Activated CD4-positive, alpha-beta T cell treated with anti-CD3 and anti-CD28 coated beads, Interleukin-2, amount 10 ng/mL, durations not matched to agents 24 days and 14 days (primary cell): Measurements from ENCODE around the gene SV2B. TPM values are rescaled to one million over a fixed set of nuclear protein-coding genes. Genes with fewer than 3 reads are reported as not detected.
A peak's percentile ranks its signal among the peaks of the same experiment; 100 is the strongest.

Experiments
- DNase-seq: peaks from one replicate; pipeline ENCODE4 v3.0.0; 2022
- H3K27ac Mint-ChIP-seq: one replicate; pipeline ENCODE4 v1.8.0; 2022; ENCODE audit warnings: mild to moderate bottlenecking, mixed read lengths
- H3K27me3 Mint-ChIP-seq: one replicate; pipeline ENCODE4 v1.8.0; 2022; ENCODE audit warnings: mixed read lengths
- H3K36me3 Mint-ChIP-seq: one replicate; pipeline ENCODE4 v1.8.0; 2022; ENCODE audit warnings: low read depth, mild to moderate bottlenecking, mixed read lengths
- H3K4me1 Mint-ChIP-seq: one replicate; pipeline ENCODE4 v1.8.0; 2021; ENCODE audit warnings: mixed read lengths
- H3K4me3 Mint-ChIP-seq: one replicate; pipeline ENCODE4 v1.8.0; 2022; ENCODE audit warnings: mild to moderate bottlenecking, moderate library complexity, mixed read lengths
- H3K9me3 Mint-ChIP-seq: one replicate; pipeline ENCODE4 v1.8.0; 2021; ENCODE audit warnings: mixed read lengths
- intact Hi-C: fragments of 100-400 bp; cut with micrococcal nuclease; formaldehyde crosslinking; loops from one replicate; pipeline ENCODE4 v1.15.1; 2023
- total RNA-seq: library from RNA; stranded (reverse); gene quantifications from 2 replicates; pipeline ENCODE4 v1.2.3, GENCODE V29; 2022

Gene SV2B
- total RNA-seq, 1 donor from 2014 or later: 0.07 TPM

DNA sequence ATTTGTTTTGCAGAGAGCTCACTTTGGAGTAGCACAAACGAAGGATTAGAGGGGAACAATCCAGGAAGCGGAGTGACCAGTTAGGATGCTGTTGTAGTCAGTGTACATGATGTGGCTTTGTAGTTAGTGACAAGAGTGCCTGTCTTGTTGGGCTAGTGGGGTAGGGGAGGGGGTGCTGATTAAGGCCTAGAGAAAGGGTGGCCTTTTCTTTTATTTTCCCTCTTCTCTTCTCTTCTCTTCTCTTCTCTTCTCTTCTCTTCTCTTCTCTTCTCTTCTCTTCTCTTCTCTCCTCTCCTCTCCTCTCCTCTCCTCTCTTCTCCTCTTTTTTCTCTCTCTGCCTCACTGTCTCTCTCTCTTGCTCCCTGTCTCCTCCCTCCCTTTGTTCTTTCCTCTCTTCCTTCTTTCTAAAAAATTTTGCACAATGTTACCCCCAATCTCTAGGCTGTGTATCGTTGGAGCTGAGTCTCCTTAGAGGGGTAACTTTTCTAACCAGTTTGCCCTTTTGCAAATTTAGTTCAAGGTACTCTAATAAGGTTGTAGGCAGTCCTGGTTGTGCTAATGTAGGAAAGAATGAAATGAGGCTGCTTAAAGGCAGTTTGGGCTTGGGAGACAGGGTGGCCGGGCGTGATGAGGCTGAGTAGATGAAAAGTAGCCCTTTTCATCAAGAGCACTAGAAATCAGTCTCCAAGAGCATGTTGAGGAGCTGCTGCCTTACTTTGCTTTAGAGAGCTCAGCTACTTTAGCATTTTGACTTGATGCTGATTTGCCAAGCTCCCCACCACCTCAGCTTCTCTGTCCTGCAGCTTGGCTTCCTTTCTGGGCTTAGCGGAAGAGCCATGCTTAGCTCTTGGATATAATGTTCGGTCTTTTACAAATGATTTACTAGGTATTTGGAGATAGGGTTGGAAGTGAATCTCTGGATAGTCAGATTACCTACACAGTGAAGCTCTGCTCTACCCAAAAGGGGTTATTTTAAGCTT is 58.6 kb downstream of the SV2B start:
- Mint-ChIP-seq H3K27ac (no peak overlapping the region), H3K4me1 (no peaks in the 10 kb centered on the region), H3K9me3 (no peaks in the 10 kb centered on the region), H3K36me3 (no peaks in the 10 kb centered on the region), H3K27me3 (peaks cover 17% of the 10 kb centered on the region), H3K4me3 (no peak overlapping the region)
- no peak for DNase-seq
- intact Hi-C loops: no loop called here

DNA sequence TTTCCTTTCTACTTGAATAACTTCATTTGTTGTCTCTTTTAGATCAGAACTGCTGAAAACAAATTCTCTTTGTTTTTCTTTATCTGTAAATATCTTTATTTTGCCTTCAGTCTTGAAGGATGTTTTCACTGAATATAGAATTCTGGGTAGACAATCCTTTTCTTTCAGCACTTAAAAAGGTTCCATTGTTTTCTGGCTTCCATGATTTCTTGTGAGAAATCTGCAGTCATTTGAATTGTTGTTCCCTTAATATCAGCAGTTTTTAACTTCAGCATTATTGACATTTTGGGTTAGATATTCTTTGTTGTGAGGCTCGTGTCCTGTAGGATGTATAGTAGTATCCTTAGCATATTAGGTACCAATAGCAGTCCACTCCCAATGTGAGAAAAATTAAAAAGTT is 65.8 kb downstream of the SV2B start:
- Mint-ChIP-seq H3K9me3 (peaks cover 17% of the 10 kb centered on the region), H3K27ac (no peak overlapping the region), H3K4me1 (no peaks in the 10 kb centered on the region), H3K27me3 (peaks cover 7% of the 10 kb centered on the region), H3K36me3 (no peaks in the 10 kb centered on the region), H3K4me3 (no peak overlapping the region)
- intact Hi-C loops: no loop called here
- no peak for DNase-seq

DNA sequence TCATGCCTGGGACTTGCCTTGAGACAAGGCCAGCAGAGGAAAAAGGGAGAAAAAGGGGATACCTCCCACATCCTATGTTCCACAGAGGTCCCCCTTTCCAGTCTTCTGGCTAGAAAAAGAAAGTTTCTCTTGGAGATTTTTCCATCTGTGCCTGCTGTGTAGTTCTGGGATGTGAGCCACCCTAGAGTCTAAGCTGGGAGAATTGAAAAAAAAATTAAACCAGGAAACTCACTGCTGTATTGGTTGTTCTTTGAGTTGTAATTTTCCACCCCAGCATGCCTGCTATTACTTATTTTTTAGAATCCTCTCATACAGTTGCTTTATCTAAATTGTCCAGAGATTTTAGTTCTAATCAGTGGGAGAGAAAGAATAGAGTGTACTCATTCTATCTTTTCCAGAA is 68.4 kb downstream of the SV2B start:
- Mint-ChIP-seq H3K9me3 (peaks cover 17% of the 10 kb centered on the region), H3K27me3 (peaks cover 5% of the 10 kb centered on the region), H3K4me1 (no peaks in the 10 kb centered on the region), H3K4me3 (no peak overlapping the region), H3K27ac (no peak overlapping the region), H3K36me3 (no peaks in the 10 kb centered on the region)
- intact Hi-C loops: no loop called here
- DNase-seq: no peak

DNA sequence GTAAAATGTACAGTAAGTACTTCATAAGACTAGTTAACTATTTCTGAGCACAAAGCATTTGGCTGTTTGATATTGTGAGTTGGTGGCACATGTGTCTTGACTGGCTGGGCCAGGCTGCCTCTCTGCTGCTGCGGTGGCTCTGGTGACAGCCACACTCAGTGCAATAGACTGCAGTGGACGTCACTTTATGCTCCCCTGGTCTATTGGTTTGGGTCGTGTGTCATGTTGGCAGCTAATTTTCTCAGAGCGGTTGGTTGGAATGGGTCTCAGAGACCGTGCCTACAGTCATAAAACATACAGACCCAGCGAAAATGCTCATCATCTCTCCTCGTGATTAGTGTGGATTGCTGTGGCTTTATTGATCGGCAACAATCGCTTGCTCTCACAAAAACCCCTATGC is 71.3 kb downstream of the SV2B start:
- H3K4me1 Mint-ChIP-seq: no peaks in the 10 kb centered on the region
- no peak for DNase-seq
- intact Hi-C loops: no loop called here
- peaks cover 5% of the 10 kb centered on the region for H3K27me3 Mint-ChIP-seq
- no peak overlapping the region for H3K4me3 Mint-ChIP-seq
- no peak overlapping the region for H3K27ac Mint-ChIP-seq
- H3K36me3 Mint-ChIP-seq: no peaks in the 10 kb centered on the region
- no peaks in the 10 kb centered on the region for H3K9me3 Mint-ChIP-seq

DNA sequence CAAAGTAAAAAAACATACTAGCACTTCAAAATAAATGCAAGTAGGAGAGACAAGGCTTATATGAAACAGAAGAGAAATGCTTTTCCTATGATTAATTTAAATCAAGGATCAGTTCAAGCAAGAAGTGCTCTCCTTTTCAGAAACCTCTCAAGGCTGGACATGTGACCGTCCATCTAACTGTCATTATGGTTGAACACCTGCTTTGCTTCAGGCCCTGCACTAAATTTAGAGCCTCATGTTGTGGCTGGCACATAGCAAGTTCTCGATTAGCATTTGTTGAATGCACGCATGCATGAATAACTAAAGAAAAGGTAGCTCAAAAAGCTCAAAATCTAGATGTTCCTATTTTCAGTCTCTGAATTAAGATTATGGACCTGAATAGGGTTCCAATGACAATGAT is 82.0 kb downstream of the SV2B start:
- no peaks in the 10 kb centered on the region for H3K4me1 Mint-ChIP-seq
- H3K27me3 Mint-ChIP-seq: peaks cover 17% of the 10 kb centered on the region
- intact Hi-C loops: no loop called here
- H3K4me3 Mint-ChIP-seq: no peak overlapping the region
- H3K36me3 Mint-ChIP-seq: no peaks in the 10 kb centered on the region
- no peak overlapping the region for H3K27ac Mint-ChIP-seq
- H3K9me3 Mint-ChIP-seq: no peaks in the 10 kb centered on the region
- DNase-seq: no peak

DNA sequence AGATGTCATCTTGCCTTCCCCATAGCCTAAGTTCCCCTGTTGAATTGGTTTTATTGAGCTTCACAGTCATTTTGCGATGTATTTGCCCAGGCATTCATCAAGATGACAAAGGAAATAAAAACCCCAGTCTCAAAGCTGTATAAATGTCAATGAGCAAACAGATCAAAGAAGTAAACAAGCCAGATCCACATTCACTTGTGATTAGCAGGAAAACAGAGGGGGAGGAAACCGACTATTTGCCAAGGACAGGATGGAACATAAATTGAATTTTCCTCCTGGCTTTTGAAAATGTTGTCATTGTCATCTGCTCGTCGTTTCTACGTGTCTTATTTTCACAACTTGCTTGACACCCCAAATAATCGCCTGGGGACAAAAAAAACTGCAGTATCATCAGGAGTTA is 83.5 kb downstream of the SV2B start:
- Mint-ChIP-seq H3K4me3 (no peak overlapping the region), H3K27me3 (peaks cover 15% of the 10 kb centered on the region), H3K4me1 (no peaks in the 10 kb centered on the region), H3K36me3 (no peaks in the 10 kb centered on the region), H3K27ac (no peak overlapping the region), H3K9me3 (no peaks in the 10 kb centered on the region)
- DNase-seq: no peak
- intact Hi-C loops: no loop called here

DNA sequence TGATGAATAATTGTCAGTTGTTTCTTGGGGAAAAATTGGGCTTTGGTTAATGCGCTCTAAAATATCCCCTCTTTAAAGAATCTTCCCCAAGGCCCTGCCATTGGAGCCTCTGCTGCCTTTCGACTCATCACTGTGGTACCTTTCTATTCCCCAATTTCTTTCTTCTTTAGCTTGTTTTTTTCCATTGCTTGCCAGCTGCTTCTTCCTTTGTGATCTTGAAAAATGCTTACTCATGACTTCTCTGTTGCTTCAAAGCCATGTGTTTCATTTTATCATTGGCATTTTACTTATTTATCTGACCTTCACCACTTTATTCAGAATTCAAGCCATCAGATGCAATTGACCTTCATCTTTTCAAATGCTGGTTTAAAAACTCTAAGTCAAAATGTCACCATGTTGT is 84.4 kb downstream of the SV2B start:
- Mint-ChIP-seq H3K27me3 (peaks cover 15% of the 10 kb centered on the region), H3K9me3 (no peaks in the 10 kb centered on the region), H3K27ac (no peak overlapping the region), H3K36me3 (no peaks in the 10 kb centered on the region), H3K4me3 (no peak overlapping the region), H3K4me1 (no peaks in the 10 kb centered on the region)
- no peak for DNase-seq
- intact Hi-C loops: no loop called here

DNA sequence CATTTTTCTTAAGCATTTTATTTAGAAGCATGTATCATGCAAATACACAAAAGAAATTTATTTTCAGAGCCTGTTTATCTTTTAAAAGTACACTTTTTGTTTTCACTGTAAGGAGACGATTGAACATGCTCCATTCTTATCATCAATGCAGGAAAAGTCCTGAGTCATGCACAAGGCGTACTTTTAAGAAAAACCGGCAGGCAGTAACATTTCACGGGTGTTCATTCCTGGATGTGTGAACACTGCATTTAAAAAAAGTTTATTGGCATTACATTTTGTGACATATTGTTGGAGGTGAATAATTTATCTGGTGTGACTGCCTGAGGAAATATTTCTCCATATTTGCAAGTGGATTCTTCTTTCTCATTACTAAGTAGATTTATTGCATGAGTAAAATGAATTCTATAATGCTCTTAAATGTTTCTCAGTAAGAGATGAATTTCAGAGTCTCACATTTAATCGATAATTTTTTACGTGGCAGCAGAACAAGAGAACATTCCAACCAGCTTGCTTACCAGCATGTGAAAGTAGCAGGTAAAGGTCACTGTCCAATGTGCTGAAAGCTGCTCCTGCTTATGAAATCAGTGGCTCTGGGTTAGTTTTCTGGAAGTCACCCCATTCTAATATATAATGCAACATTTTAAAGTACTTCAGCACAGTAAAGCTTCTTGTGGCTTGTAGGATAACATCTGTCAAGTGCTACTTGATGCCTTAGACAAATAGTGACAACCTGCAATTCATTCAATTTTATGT is 87.0 kb downstream of the SV2B start:
- Mint-ChIP-seq H3K4me1 (no peaks in the 10 kb centered on the region), H3K9me3 (no peaks in the 10 kb centered on the region), H3K36me3 (no peaks in the 10 kb centered on the region), H3K27ac (no peak overlapping the region), H3K27me3 (peaks cover 13% of the 10 kb centered on the region), H3K4me3 (no peak overlapping the region)
- DNase-seq: peak; percentile 58
- intact Hi-C loops: no loop called here

DNA sequence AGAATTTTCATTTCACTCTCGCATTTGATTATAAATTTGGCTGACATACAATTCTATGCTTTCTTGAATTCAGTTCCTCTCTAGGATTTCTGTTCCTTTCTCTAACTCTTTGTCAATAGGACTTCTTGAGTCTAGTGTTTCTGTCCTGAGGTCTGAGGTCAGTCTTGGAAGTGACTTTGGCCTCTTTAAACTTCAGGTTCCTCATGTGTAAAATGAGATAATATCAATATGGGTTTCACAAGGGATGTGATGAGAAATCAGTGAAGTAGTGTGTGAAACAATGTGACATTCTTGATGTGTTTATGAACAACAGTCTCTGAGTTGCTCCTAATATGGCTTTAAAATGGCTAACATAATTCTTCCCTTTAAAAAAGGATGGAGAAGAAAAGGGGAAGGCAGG is 92.2 kb downstream of the SV2B start:
- Mint-ChIP-seq H3K27ac (no peak overlapping the region), H3K27me3 (peaks cover 10% of the 10 kb centered on the region), H3K36me3 (no peaks in the 10 kb centered on the region), H3K4me1 (no peaks in the 10 kb centered on the region), H3K4me3 (no peak overlapping the region), H3K9me3 (no peaks in the 10 kb centered on the region)
- DNase-seq: no peak
- intact Hi-C loops: no loop called here

DNA sequence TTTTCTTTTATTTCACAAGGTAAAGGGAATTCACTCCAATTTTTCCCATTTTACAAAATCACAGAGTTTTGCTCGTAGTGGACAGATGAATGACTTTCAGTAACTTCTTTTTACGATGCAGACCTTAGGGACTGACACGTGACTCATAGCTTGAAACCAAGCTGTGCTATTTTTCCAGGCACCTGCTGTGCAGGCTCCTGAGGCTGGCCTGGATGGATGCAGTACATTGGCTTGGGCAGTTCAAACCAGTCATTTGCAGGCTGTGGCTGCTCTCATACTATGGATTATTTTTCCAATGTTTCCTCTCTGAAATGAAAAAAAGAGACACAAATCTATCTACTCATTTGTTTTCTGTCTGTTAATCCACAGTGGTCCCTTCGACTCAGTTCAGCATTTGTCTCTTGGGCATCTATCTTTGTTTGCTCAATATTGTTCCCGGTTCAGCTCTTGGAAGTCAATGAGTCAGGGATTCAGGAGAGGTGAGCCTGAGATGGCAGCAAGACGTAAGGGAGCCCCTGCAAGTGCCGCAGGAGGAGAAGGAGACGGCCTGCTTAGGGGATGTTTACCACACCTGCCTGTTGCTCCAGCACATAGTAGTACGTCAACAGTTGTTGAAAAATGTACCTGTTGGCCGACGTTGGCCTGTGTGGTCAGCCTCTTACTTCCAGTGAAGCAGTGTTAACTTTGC is 92.8 kb downstream of the SV2B start:
- H3K4me1 Mint-ChIP-seq: no peaks in the 10 kb centered on the region
- no peaks in the 10 kb centered on the region for H3K36me3 Mint-ChIP-seq
- peaks cover 10% of the 10 kb centered on the region for H3K27me3 Mint-ChIP-seq
- intact Hi-C loops: no loop called here
- no peaks in the 10 kb centered on the region for H3K9me3 Mint-ChIP-seq
- DNase-seq: no peak
- H3K27ac Mint-ChIP-seq: no peak overlapping the region
- H3K4me3 Mint-ChIP-seq: no peak overlapping the region

DNA sequence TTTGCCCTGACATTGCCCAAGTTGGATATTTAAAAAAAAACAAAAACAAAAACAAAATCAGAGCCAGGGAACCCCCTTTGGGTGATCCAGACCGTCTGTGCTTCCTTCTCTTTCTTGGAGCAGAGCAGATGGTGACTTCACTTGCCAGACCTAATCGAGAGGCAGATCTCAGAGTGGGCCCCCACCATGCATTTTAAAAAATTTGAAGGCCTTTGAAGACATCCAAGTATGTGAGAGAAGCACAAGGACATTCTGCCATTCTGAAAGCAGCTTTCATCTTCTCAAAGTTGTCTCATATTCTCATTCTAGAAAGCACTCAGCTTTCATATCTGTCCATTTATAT is 93.3 kb downstream of the SV2B start:
- DNase-seq: no peak
- Mint-ChIP-seq H3K27me3 (peaks cover 10% of the 10 kb centered on the region), H3K27ac (no peak overlapping the region), H3K36me3 (no peaks in the 10 kb centered on the region), H3K9me3 (no peaks in the 10 kb centered on the region), H3K4me3 (no peak overlapping the region), H3K4me1 (no peaks in the 10 kb centered on the region)
- intact Hi-C loops: no loop called here

DNA sequence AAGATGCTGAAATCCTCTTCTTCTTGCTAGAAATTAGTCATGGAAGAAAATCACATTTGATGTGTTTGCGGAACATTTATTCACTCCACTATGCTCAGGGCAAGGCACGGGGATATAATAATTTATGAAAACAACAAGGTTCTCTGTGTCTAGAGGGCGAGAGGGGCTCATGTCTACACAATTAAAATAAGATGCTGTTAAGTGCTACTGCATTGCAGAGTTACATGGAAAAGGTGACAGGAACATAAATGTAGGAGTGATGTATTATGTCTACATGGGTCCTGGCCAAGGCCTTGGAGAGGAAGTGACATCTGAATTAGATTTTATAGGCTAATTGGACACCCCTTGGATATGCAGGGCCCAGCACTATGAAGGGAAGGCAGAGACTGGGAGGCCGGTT is 96.1 kb downstream of the SV2B start:
- DNase-seq: no peak
- intact Hi-C loops: no loop called here
- Mint-ChIP-seq H3K27me3 (peaks cover 7% of the 10 kb centered on the region), H3K4me1 (no peaks in the 10 kb centered on the region), H3K9me3 (no peaks in the 10 kb centered on the region), H3K27ac (no peak overlapping the region), H3K4me3 (no peak overlapping the region), H3K36me3 (no peaks in the 10 kb centered on the region)

DNA sequence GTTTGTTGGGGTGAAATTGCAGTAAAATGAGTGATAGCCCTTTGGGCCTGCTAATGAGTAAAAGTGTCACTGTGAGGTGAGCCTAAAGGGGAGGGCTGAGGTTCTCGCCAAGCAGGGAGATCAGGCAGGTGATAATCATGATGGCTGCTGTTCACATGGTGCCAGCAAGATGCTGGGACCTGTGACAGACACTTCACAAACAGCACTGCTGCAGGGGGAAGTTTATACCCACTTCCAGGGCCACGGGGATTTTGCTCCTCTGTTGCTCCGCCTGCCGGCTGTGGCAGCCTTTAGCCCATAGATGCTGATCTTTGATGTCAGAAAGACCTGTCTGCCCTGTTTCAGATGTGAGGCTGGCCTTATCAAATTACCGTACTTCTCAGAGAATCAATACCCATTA is 96.7 kb downstream of the SV2B start:
- H3K4me1 Mint-ChIP-seq: no peaks in the 10 kb centered on the region
- DNase-seq: no peak
- peaks cover 7% of the 10 kb centered on the region for H3K27me3 Mint-ChIP-seq
- no peak overlapping the region for H3K4me3 Mint-ChIP-seq
- no peaks in the 10 kb centered on the region for H3K9me3 Mint-ChIP-seq
- intact Hi-C loops: no loop called here
- no peak overlapping the region for H3K27ac Mint-ChIP-seq
- H3K36me3 Mint-ChIP-seq: no peaks in the 10 kb centered on the region

DNA sequence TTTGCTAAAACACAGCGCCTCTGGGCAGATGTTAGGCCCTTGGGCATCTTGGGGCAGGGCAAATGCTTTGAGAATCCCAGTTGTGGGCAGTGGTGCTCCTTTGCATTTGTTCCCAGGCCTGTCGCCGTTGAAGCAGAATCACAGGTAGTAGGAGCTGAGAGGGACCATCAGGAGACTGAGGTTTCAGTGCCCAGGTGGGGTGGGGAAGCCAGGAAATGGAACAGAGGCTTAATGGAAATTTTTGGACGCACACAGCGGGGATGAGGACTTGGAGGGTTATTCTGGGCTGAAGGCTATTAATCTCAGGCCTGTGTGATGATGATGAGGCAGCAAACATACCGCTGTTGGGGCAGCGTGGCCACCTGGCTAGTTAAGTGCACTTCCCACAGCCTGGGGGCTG is 99.5 kb downstream of the SV2B start:
- Mint-ChIP-seq H3K36me3 (no peaks in the 10 kb centered on the region), H3K9me3 (no peaks in the 10 kb centered on the region), H3K4me1 (no peaks in the 10 kb centered on the region), H3K27me3 (peaks cover 4% of the 10 kb centered on the region), H3K27ac (no peak overlapping the region), H3K4me3 (no peak overlapping the region)
- intact Hi-C loops: no loop called here
- DNase-seq: no peak
